GM12872 (cell line): ENCODE results near the gene TPH1.

ENCODE experiments used
- CTCF ChIP-seq: IDR thresholded peaks from 3 replicates; pipeline ENCODE4 v1.5.1; 2011; ENCODE audit warnings: low read depth, mild to moderate bottlenecking, low read length, moderate library complexity; ENCODE audit not compliant: insufficient read depth

Gene TPH1

DNA sequence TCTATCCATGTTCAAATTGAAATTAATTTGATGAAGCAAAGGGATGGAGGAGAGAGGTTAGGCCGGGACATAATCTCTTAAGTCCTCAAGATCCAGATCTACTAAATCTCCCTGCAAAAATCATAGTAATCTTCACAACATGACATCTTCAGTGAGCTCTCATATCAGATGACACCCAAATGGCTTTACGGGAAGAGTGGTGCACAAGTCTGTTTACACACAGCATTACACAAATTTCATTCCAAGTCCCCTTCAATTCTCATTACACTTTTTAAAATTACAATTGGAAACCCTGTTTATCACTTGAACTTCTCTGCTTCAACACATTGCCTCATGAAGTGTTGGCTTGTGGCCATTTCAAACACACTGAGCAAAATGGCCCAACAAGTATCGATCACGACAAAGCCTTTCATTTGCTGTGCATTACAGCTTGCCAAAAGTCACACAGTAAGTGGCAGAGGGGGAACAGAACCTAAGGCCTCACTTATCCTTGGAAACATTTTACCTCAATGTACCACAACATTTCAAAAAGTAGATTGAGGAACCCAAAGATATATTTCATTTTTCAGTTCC, 17.9 kb upstream of the TPH1 start:
- TF ChIP-seq CTCF, result no peak

DNA sequence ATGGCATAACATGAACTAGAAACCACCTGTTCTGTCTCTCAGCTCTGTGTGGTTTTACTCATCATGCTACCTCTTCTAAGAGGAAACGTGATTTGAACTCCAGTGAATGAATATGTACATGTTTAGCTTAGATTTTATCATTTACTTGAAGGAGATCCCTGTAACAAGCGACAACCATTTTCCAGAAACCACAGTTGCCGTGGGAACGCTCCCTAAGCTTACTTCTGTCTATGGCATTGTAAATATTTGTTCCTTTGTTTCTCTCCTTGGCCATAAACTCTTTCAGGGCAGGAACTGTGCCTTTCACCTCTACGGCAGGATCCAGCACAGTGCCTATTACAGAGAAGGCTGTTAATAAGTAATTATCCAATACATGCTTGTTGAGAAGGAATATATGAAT, 17.1 kb upstream of the TPH1 start:
- no peak for TF ChIP-seq CTCF

GRCh38 chr11:18061351-18061750, 15.3 kb upstream of the TPH1 start:
- TF ChIP-seq CTCF, result no peak

DNA sequence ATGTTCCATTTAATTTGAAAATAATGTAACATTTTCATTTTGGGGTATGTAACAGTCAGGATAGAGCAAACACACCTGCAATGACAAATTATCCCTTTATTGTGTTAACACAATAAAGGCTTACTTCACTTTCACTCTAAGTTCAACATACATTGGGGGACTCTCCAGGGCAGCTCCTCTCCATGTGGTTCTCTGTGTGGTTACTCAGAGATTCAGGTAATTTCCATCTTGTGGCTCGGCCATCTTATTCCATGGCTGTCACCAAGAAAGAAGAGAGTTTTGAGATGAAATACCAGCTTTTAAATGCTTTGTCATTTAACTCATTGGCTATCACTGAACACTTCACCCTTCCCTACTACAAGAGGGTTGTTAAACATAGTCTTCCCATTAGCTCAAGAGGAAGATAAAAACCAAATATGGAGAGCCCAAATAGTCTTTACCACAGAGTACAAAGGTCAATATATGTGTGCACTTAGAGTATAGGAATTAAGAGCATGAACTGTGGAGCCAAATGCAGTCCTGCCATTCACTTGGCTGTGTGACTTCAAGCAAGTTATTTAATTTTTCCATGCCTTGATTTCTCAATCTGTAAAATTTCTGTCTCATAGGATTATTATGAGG, 10.6 kb upstream of the TPH1 start:
- TF ChIP-seq CTCF, result no peak

DNA sequence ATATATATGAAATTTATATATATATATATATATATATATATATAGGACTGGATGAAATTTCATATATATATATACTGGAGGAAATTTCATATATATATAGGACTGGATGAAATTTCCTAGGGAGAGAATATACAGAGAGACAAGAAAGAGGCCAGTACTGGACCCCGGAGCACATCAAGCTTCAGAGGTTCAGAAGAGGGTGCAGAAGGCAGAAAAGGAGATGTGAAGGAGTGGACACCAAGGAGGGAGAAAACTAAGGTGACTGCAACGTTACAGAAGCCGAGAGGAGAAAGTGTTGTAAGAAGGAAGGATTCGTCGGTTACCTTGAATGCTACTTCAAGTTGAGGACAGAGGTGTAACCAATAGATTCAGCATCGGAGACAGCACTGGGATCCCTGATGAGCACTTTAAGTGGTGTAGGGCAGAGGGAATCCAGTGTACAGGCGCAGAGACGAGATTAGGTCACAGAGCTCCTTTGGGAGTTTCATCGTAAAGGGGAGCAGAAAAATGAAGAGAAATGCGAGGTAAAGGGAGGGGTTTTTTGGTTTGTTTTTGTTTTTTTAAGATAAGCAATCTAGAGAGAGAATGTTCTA, 8.5 kb upstream of the TPH1 start:
- no peak for TF ChIP-seq CTCF

DNA sequence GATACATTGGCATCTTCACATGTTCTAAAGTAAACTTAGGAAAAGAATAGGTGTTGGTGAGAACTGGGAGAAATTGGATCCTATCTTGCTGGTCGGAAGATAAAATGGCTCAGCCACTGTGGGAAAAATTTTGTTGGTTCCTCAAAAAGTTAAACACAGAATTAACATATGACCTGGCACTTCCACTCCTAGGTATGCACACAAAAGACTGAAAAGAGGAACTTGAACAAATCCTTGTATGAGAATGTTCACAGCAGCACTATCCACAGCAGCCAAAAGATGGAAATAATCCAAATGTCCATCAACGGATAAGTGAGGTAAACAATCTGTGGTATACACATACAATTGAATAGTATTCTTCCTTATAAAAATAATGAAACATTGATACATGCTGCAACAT, 4.8 kb upstream of the TPH1 start:
- no peak for TF ChIP-seq CTCF

- no peak for TF ChIP-seq CTCF
These were observed 9.6 kb downstream of the TPH1 start for GRCh38 chr11:18036456-18036855.
